ENCODE results near the gene NTM. TPM values are rescaled to one million over a fixed set of nuclear protein-coding genes. Genes with fewer than 3 reads are reported as not detected.

NTM gene
- total and polyA plus RNA-seq, 2 of the 8 experiments (the other 6 are each of a cell fraction or from before 2014, with no cell fraction given) = 13.4 to 20.0 TPM

DNA sequence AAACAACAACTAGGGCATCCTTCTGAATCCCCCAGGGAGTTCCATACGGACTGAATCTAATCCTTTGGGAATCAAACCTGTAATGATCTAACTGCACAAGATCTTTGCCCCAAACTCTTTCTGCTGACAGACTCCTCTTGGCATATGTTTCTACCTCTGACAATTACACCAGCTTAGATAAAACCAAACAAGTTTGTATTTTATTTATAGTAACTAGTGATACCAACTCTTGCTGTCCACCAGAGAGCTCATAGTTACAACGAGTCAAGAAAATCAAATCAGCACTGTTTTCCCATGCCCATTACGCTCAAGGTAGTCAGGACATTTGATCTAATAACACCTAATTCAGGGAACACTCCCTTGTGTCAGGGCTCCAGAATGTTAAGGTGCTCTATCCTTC, 972.0 kb downstream of the NTM start (continued):
- TF ChIP-seq CHD7 (IDR thresholded peaks at IDR 0.05; ENCODE audit: insufficient replicate concordance, low read length) (no peak), RAD21 (IDR thresholded peaks at IDR 0.05 in 1 of 2, conservative IDR thresholded peaks at IDR 0.05 in 1 of 2; ENCODE audit: low read depth in 2 of 2, low read length in 2 of 2) (no peak), CBX8 (IDR thresholded peaks at IDR 0.05; ENCODE audit: borderline replicate concordance, low read depth, low read length) (no peak), TBP (IDR thresholded peaks at IDR 0.05; ENCODE audit: low read depth, low read length) (no peak), CHD2 (IDR thresholded peaks at IDR 0.05; ENCODE audit: low read length) (no peak), BACH1 (IDR thresholded peaks at IDR 0.05; ENCODE audit: low read length) (no peak), EP300 (IDR thresholded peaks at IDR 0.05; ENCODE audit: borderline replicate concordance in 1 of 2, low read depth in 2 of 2, low read length in 2 of 2) (no peak), EZH2 (IDR thresholded peaks at IDR 0.05; ENCODE audit: low read depth, low read length, severe bottlenecking) (no peak), TEAD4 (IDR thresholded peaks at IDR 0.05; ENCODE audit: low read depth, low read length) (no peak), KDM1A (IDR thresholded peaks at IDR 0.05; ENCODE audit: borderline replicate concordance, low read length) (no peak)
